GM21526 (cell line): ENCODE data around the gene SMIM23.

Experiments
- ATAC-seq: cut with Tn5 transposase; IDR thresholded peaks from one replicate; pipeline ENCODE4 v1.9.1; 2021; ENCODE audit warnings: moderate library complexity; ENCODE audit not compliant: unreplicated experiment, low FRiP score

SMIM23 gene

GRCh38 chr5:171813270-171813669, 27.7 kb downstream of the SMIM23 start:
- ATAC-seq, result no peak

GRCh38 chr5:171813813-171814490, 28.3 kb downstream of the SMIM23 start:
- ATAC-seq, result no peak

GRCh38 chr5:171816666-171817065, 31.0 kb downstream of the SMIM23 start:
- ATAC-seq, result no peak

GRCh38 chr5:171820561-171820960, 34.9 kb downstream of the SMIM23 start:
- ATAC-seq, result no peak

GRCh38 chr5:171821286-171821685, 35.7 kb downstream of the SMIM23 start:
- ATAC-seq, result no peak

GRCh38 chr5:171823269-171823668, 37.7 kb downstream of the SMIM23 start:
- ATAC-seq, result no peak

- ATAC-seq, result no peak
Observed at GRCh38 chr5:171825051-171825450, 39.4 kb downstream of the SMIM23 start.

- no peak for ATAC-seq
Observed at GRCh38 chr5:171826132-171826531, 40.5 kb downstream of the SMIM23 start.

- no peak for ATAC-seq
Observed at GRCh38 chr5:171827162-171827561, 41.5 kb downstream of the SMIM23 start.

- no peak for ATAC-seq
Observed at GRCh38 chr5:171830686-171831085, 45.1 kb downstream of the SMIM23 start.

- no peak for ATAC-seq
Observed at GRCh38 chr5:171832775-171833174, 47.2 kb downstream of the SMIM23 start.

GRCh38 chr5:171834461-171834860, 48.8 kb downstream of the SMIM23 start:
- ATAC-seq, result no peak

GRCh38 chr5:171835066-171835465, 49.4 kb downstream of the SMIM23 start:
- ATAC-seq, result no peak

- no peak for ATAC-seq
Observed at GRCh38 chr5:171837522-171837921, 51.9 kb downstream of the SMIM23 start.

GRCh38 chr5:171838066-171838465, 52.4 kb downstream of the SMIM23 start:
- no peak for ATAC-seq

GRCh38 chr5:171839112-171839511, 53.5 kb downstream of the SMIM23 start:
- ATAC-seq, result no peak

- no peak for ATAC-seq
Observed at GRCh38 chr5:171840066-171840465, 54.4 kb downstream of the SMIM23 start.
